ENCODE results near the gene STYK1.

The STYK1 gene

DNA sequence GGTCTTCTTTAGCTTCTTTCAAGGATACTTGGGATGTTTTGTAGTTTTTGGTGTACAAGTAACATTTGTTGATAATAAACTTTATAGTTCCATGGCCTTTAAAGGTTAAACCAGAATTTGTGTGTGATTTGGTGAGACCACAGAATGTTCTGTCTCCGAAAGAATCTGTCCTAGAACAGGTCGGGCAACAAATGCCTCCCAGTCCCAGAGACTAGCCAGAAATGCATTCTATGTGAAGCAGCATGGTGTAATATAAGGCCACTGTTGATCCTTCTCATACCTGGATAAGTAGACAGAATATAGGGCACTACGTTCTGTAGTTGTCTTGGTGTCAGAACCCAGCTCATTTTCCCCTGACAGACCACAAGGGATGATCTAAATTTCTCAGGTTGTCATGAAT lies 10.0 kb downstream of the STYK1 start:
- Histone ChIP-seq H3K36me3 (ENCODE audit: insufficient read depth, low read length) (no peaks in the 10 kb centered on the region), H3K4me3 (ENCODE audit: low read length, poor library complexity, severe bottlenecking) (no peak overlapping the region), H3F3A (ENCODE audit: low read depth) (no peaks in the 10 kb centered on the region), H3K79me2 (ENCODE audit: insufficient read depth, low read length) (peaks cover 7% of the 10 kb centered on the region; the same call in 1 of the 2 replicates), H4K20me1 (ENCODE audit: insufficient read depth, low read length, poor library complexity, severe bottlenecking) (no peaks in the 10 kb centered on the region), H2AFZ (ENCODE audit: low read length) (no peak overlapping the region), H3K4me2 (ENCODE audit: low read depth, low read length, poor library complexity, severe bottlenecking) (no peak overlapping the region), H3K27me3 (ENCODE audit: insufficient read depth, low read length, poor library complexity, severe bottlenecking) (no peaks in the 10 kb centered on the region), H3K9me3 (ENCODE audit: insufficient read depth, low read depth, low read length) (no peaks in the 10 kb centered on the region), H3K9ac (ENCODE audit: low read depth, low read length, poor library complexity, severe bottlenecking) (no peak overlapping the region), H3K9me2 (replicated peaks; ENCODE audit: low read depth, low read length) (no peaks in the 10 kb centered on the region), H3K4me1 (ENCODE audit: insufficient read depth, low read length, poor library complexity, severe bottlenecking) (peaks cover 29% of the 10 kb centered on the region)
- no peak for TF ChIP-seq EZH2phosphoT487 (IDR thresholded peaks at IDR 0.05; ENCODE audit: borderline replicate concordance)
- TF ChIP-seq, protein P1, sequence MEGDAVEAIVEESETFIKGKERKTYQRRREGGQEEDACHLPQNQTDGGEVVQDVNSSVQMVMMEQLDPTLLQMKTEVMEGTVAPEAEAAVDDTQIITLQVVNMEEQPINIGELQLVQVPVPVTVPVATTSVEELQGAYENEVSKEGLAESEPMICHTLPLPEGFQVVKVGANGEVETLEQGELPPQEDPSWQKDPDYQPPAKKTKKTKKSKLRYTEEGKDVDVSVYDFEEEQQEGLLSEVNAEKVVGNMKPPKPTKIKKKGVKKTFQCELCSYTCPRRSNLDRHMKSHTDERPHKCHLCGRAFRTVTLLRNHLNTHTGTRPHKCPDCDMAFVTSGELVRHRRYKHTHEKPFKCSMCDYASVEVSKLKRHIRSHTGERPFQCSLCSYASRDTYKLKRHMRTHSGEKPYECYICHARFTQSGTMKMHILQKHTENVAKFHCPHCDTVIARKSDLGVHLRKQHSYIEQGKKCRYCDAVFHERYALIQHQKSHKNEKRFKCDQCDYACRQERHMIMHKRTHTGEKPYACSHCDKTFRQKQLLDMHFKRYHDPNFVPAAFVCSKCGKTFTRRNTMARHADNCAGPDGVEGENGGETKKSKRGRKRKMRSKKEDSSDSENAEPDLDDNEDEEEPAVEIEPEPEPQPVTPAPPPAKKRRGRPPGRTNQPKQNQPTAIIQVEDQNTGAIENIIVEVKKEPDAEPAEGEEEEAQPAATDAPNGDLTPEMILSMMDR (conservative IDR thresholded peaks at IDR 0.05; ENCODE audit: low read length) = no peak

DNA sequence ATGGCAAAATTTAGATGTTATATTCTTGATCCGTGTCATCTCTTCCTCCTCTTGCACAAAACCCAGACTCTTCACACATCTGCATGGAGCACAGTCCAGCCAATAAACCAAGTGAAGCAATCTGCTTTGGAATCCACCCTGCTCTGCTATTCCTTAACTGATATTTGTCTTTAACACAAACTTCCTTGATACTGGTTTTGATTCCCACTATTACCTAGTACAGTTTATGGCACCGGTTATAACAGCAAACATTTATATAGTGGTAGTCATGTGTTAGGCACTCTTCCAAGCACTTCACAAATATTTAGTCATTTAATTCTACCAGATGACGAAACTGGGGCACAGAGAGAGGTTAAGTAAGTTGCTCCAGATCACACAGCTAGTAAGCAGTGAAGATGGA lies 12.5 kb downstream of the STYK1 start:
- Histone ChIP-seq H3K27me3 (ENCODE audit: insufficient read depth, low read length, poor library complexity, severe bottlenecking) (no peaks in the 10 kb centered on the region), H3K4me2 (ENCODE audit: low read depth, low read length, poor library complexity, severe bottlenecking) (no peak overlapping the region), H3F3A (ENCODE audit: low read depth) (no peaks in the 10 kb centered on the region), H2AFZ (ENCODE audit: low read length) (no peak overlapping the region), H3K36me3 (ENCODE audit: insufficient read depth, low read length) (no peaks in the 10 kb centered on the region), H3K9me3 (ENCODE audit: insufficient read depth, low read depth, low read length) (no peaks in the 10 kb centered on the region), H3K9ac (ENCODE audit: low read depth, low read length, poor library complexity, severe bottlenecking) (no peak overlapping the region), H3K4me3 (ENCODE audit: low read length, poor library complexity, severe bottlenecking) (no peak overlapping the region), H4K20me1 (ENCODE audit: insufficient read depth, low read length, poor library complexity, severe bottlenecking) (no peaks in the 10 kb centered on the region), H3K9me2 (replicated peaks; ENCODE audit: low read depth, low read length) (no peaks in the 10 kb centered on the region), H3K79me2 (ENCODE audit: insufficient read depth, low read length) (peaks cover 7% of the 10 kb centered on the region; the same call in 1 of the 2 replicates), H3K4me1 (ENCODE audit: insufficient read depth, low read length, poor library complexity, severe bottlenecking) (peaks cover 11% of the 10 kb centered on the region)
- TF ChIP-seq EZH2phosphoT487 (IDR thresholded peaks at IDR 0.05; ENCODE audit: borderline replicate concordance) = no peak
- TF ChIP-seq, protein P1 (conservative IDR thresholded peaks at IDR 0.05; ENCODE audit: low read length) = no peak

DNA sequence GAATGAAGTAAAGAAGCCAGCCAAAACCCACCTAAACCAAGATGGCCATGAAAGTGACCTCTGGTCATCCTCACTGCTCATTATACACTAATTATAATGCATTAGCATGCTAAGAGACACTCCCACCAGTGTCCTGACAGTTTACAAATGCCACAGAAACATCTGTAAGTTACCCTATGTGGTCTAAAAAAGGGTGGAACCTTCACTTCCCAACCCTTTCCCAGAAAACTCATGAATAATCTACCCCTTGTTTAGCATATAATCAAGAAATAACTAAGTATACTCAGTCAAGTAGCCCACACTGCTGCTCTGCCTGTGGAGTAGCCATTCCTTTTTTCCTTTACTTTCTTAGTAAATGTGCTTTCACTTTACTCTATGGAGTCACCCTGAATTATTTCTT lies 19.8 kb downstream of the STYK1 start:
- no peak overlapping the region for H2AFZ ChIP-seq (ENCODE audit: low read length)
- no peaks in the 10 kb centered on the region for H3K9me3 ChIP-seq (ENCODE audit: insufficient read depth, low read depth, low read length)
- H3K9ac ChIP-seq (ENCODE audit: low read depth, low read length, poor library complexity, severe bottlenecking) = no peak overlapping the region
- no peaks in the 10 kb centered on the region for H3F3A ChIP-seq (ENCODE audit: low read depth)
- H3K9me2 ChIP-seq (replicated peaks; ENCODE audit: low read depth, low read length) = no peaks in the 10 kb centered on the region
- H3K4me3 ChIP-seq (ENCODE audit: low read length, poor library complexity, severe bottlenecking) = no peak overlapping the region
- no peaks in the 10 kb centered on the region for H4K20me1 ChIP-seq (ENCODE audit: insufficient read depth, low read length, poor library complexity, severe bottlenecking)
- H3K79me2 ChIP-seq (ENCODE audit: insufficient read depth, low read length) = no peaks in the 10 kb centered on the region
- H3K4me2 ChIP-seq (ENCODE audit: low read depth, low read length, poor library complexity, severe bottlenecking) = no peak overlapping the region
- no peaks in the 10 kb centered on the region for H3K36me3 ChIP-seq (ENCODE audit: insufficient read depth, low read length)
- H3K27me3 ChIP-seq (ENCODE audit: insufficient read depth, low read length, poor library complexity, severe bottlenecking) = no peaks in the 10 kb centered on the region
- H3K4me1 ChIP-seq (ENCODE audit: insufficient read depth, low read length, poor library complexity, severe bottlenecking) = no peaks in the 10 kb centered on the region
- TF ChIP-seq, protein P1 (conservative IDR thresholded peaks at IDR 0.05; ENCODE audit: low read length) = no peak
- no peak for TF ChIP-seq EZH2phosphoT487 (IDR thresholded peaks at IDR 0.05; ENCODE audit: borderline replicate concordance)

Measured in Loucy (cell line).